ENCODE measurements around the gene VPS11.

DNA sequence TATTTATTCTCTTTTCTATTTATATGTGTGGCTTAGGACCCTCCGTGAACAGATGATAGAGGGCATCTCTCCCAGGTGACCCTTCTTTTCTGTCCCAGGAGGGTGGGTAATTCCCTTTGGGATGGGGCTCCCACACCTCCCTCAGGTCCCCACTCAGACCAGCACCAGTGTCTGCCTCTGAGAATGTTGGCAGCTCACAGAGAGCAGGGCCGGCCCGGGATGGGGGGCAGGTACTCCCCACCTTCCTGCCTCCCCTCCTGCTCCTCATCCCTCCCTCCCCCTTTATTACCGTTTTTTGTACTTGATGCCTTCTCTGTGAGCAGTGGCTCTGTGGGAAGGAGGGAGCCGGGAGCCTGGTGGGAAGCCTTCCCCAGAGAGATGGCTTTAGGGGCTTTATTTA, 49.0 kb downstream of the VPS11 start:
- TF ChIP-seq POLR2A (IDR thresholded peaks at IDR 0.05), result no peak
- TF ChIP-seq, protein P1, sequence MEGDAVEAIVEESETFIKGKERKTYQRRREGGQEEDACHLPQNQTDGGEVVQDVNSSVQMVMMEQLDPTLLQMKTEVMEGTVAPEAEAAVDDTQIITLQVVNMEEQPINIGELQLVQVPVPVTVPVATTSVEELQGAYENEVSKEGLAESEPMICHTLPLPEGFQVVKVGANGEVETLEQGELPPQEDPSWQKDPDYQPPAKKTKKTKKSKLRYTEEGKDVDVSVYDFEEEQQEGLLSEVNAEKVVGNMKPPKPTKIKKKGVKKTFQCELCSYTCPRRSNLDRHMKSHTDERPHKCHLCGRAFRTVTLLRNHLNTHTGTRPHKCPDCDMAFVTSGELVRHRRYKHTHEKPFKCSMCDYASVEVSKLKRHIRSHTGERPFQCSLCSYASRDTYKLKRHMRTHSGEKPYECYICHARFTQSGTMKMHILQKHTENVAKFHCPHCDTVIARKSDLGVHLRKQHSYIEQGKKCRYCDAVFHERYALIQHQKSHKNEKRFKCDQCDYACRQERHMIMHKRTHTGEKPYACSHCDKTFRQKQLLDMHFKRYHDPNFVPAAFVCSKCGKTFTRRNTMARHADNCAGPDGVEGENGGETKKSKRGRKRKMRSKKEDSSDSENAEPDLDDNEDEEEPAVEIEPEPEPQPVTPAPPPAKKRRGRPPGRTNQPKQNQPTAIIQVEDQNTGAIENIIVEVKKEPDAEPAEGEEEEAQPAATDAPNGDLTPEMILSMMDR (IDR thresholded peaks at IDR 0.05), result no peak
- TF ChIP-seq EP300 (IDR thresholded peaks at IDR 0.05), result no peak
- TF ChIP-seq POLR2AphosphoS5 (IDR thresholded peaks at IDR 0.05), result no peak
